RWPE1 (cell line): ENCODE measurements around the gene BCAR3.

Experiments used
- CTCF ChIA-PET: fragments of 350-600 bp; sonication (Branson Sonifier 250); formaldehyde crosslinking; extraction: SDS; loops from one replicate; lab custom pipeline; 2021; lab: Yijun Ruan, JAX
- POLR2A ChIA-PET: fragments of 400-600 bp; formaldehyde crosslinking; extraction: SDS; loops from one replicate; lab custom pipeline; 2020; ENCODE audit warnings: antibody characterized with exemption; ENCODE audit not compliant: low non-redundant PET; lab: Yijun Ruan, JAX
- DNase-seq: peaks from one replicate; pipeline ENCODE4 v3.0.0; 2012; ENCODE audit warnings: low spot score
- H3K27ac ChIP-seq: fragments of 450-650 bp; 2 replicates; pipeline ENCODE4 v1.5.1; 2017
- TF ChIP-seq, protein P1 (sequence below): fragments of 450-650 bp; conservative IDR thresholded peaks from 2 replicates; pipeline ENCODE4 v1.5.1; 2017; ENCODE audit warnings: low read depth, mild to moderate bottlenecking

The BCAR3 gene

DNA sequence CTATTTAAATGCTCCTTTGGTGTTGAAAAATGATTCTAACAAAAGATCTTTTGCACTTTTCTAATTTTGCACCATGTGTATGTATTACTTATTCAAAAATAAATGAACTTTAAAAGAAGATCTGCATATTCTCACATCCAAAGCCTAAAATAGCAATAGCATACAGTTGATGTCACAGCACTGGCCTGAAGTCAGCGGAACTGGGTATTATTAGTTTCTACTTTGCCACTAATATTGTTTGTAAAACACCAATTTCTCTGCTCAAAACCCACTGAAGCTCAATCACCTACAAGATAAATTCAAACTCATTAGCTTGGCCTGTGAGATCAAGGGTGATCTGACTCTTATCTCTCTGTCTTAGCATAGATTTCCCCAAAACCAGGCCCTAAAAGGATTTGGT, 34.5 kb upstream of the BCAR3 start:
- POLR2A ChIA-PET: no interaction called here
- TF ChIP-seq, protein P1, sequence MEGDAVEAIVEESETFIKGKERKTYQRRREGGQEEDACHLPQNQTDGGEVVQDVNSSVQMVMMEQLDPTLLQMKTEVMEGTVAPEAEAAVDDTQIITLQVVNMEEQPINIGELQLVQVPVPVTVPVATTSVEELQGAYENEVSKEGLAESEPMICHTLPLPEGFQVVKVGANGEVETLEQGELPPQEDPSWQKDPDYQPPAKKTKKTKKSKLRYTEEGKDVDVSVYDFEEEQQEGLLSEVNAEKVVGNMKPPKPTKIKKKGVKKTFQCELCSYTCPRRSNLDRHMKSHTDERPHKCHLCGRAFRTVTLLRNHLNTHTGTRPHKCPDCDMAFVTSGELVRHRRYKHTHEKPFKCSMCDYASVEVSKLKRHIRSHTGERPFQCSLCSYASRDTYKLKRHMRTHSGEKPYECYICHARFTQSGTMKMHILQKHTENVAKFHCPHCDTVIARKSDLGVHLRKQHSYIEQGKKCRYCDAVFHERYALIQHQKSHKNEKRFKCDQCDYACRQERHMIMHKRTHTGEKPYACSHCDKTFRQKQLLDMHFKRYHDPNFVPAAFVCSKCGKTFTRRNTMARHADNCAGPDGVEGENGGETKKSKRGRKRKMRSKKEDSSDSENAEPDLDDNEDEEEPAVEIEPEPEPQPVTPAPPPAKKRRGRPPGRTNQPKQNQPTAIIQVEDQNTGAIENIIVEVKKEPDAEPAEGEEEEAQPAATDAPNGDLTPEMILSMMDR: no peak

GRCh38 chr1:93715529-93716126, 34.0 kb upstream of the BCAR3 start:
- ChIA-PET POLR2A (no interaction called here), CTCF (interaction anchor here (0.6 to 1.2 kb wide), 2 partner anchors 27 to 741 kb away, joined by 3 to 4 read pairs; no protein-coding TSS in a partner anchor)
- TF ChIP-seq, protein P1: no peak
- H3K27ac ChIP-seq: no peak overlapping the region
- DNase-seq: no peak

More for the DNA sequence above, 34.5 kb upstream of the BCAR3 start:
- CTCF ChIA-PET: no interaction called here
- DNase-seq: no peak
- no peak overlapping the region for H3K27ac ChIP-seq

GRCh38 chr1:93714356-93714755, 32.7 kb upstream of the BCAR3 start:
- TF ChIP-seq, protein P1: no peak
- H3K27ac ChIP-seq: no peak overlapping the region
- ChIA-PET CTCF (interaction anchor here (0.6 to 1.2 kb wide), 4 partner anchors 29 to 668 kb away, joined by 3 to 9 read pairs (median 4); no protein-coding TSS in a partner anchor), POLR2A (no interaction called here)
- DNase-seq: no peak

DNA sequence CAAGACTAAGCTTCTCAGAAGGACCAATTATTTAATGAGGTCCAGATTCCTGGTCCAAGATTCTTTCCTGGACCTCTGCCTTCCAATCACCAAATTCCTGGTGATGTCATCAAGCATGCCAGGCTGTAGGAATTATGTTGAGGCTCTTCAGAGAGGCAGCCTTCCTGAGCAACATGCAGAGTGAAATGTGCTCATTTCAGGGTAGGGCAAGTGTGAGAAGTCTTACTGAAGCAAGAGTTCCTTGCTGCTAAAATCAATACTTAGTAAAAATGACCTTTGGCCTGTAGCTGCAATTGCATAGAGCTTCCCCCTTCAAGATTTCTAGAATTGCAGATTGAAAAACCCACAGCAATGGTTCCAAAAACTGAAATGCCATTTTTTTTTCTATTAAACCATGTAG, 31.7 kb upstream of the BCAR3 start:
- DNase-seq: no peak
- no peak overlapping the region for H3K27ac ChIP-seq
- CTCF ChIA-PET: interaction anchor here (0.6 to 0.8 kb wide), 2 partner anchors 30 to 1109 kb away, joined by 3 read pairs; no protein-coding TSS in a partner anchor
- TF ChIP-seq, protein P1: no peak
- POLR2A ChIA-PET: no interaction called here

- TF ChIP-seq, protein P1: no peak
- CTCF ChIA-PET: interaction anchor here (0.8 kb wide), 1 partner anchor 29 kb away, joined by 3 read pairs; no protein-coding TSS in a partner anchor
- no peak for DNase-seq
- H3K27ac ChIP-seq: no peak overlapping the region
- POLR2A ChIA-PET: interaction anchor here (0.5 kb wide), 1 partner anchor 70 kb away, joined by 4 read pairs; no protein-coding TSS in a partner anchor
These were observed 31.1 kb upstream of the BCAR3 start for GRCh38 chr1:93712741-93713140.

DNA sequence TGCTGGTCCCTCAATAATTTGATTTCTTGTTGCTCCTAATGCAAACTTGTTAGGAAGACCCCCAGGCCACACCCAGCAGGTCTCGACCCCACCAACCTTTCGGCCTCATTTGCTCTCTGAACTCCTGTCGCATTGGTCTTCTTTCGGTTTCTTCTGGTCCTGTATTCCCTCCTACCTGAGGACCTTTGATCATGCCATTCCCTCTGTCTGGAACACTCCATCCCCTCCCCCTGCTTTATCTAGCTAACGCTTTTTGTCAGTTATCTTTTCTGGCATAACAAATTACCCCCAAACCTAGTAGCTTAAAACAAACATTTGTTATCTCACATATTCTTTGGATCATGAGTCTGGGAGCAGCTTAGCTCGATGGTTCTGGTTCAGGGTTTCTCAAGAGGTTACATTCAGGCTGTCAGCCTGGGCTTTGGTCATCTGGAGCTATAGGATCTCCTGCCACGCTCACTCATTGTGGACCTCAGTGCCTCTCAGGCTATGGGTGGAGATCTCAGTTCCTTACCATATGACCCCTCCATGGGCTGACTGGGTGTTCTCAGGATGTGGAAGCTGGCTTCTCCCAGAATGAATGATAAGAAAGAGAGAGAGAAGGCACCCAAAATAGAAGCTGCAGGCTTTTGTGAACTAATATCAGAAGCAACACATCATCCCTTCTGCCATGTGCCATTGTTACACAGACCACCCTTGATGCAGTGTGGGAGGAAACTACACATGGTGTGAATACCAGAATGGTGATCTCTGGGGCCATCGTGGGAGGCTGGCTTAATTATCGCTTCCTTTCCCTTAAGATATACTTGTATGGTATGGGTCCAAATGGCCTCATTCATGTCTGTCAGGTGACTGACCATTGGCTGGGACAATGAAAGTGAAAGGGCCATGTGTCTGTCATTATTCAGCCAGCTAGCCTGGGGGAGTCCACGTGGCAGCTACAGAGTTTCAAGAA, 29.1 kb upstream of the BCAR3 start:
- TF ChIP-seq, protein P1: no peak
- POLR2A ChIA-PET: no interaction called here
- CTCF ChIA-PET: interaction anchor here (0.5 kb wide), 1 partner anchor 287 kb away, joined by 4 read pairs; no protein-coding TSS in a partner anchor
- no peak for DNase-seq
- no peak overlapping the region for H3K27ac ChIP-seq
